Mesothelial cell of epicardium (in vitro differentiated cells): ENCODE results near the gene POLE. TPM values are rescaled to one million over a fixed set of nuclear protein-coding genes. Genes with fewer than 3 reads are reported as not detected.

Experiments used
- DNase-seq, 2 experiments: peaks; one replicate each; pipeline ENCODE4 v3.0.0; 2021; ENCODE audit warnings: low spot score in 2 of 2; ENCODE audit not compliant: unreplicated experiment in 2 of 2
- H3K27ac Mint-ChIP-seq: 2 replicates; pipeline ENCODE4 v1.8.0; 2021; ENCODE audit warnings: mixed read lengths
- H3K27me3 Mint-ChIP-seq: 2 replicates; pipeline ENCODE4 v1.8.0; 2021; ENCODE audit warnings: low read depth, mixed read lengths
- H3K36me3 Mint-ChIP-seq: 2 replicates; pipeline ENCODE4 v1.8.0; 2021; ENCODE audit warnings: mixed read lengths
- H3K4me1 Mint-ChIP-seq: 2 replicates; pipeline ENCODE4 v1.8.0; 2021; ENCODE audit warnings: mixed read lengths
- H3K4me3 Mint-ChIP-seq: 2 replicates; pipeline ENCODE4 v1.8.0; 2021; ENCODE audit warnings: mild to moderate bottlenecking, moderate library complexity, mixed read lengths
- H3K9me3 Mint-ChIP-seq: 2 replicates; pipeline ENCODE4 v1.8.0; 2021; ENCODE audit warnings: mixed read lengths
- CTCF ChIP-seq: fragments of 200-600 bp; sonication (generic); IDR thresholded peaks from one replicate; pipeline ENCODE4 v1.5.0; 2021; ENCODE audit warnings: antibody characterized with exemption; ENCODE audit not compliant: unreplicated experiment
- total RNA-seq: library from RNA; stranded (reverse); gene quantifications from 3 replicates; pipeline ENCODE4 v1.2.1, GENCODE V29; 2021

The POLE gene
- total RNA-seq, 1 donor from 2014 or later: 124 TPM

DNA sequence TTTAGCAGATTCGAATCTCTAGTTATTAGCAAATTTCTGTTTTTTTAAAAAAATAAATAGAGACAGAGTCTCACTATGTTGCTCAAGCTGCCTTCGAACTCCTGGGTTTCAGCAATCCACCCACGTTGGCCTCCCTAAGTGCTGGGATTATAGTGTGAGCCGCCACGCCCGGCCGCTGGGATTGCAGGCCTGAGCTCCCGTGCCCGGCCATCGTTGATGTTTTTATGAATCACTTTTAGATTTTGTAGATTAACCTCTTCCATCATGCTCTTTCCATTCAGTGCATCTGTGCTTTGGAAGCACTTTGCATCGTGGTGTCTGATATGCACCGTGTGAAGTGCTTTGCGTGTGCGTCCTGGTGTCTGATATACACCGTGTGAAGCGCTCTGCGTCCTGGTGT, 44.4 kb upstream of the POLE start:
- Mint-ChIP-seq H3K9me3 (no peaks in the 10 kb centered on the region), H3K4me3 (no peak overlapping the region), H3K27ac (no peak overlapping the region), H3K36me3 (peaks cover 74% of the 10 kb centered on the region), H3K4me1 (no peaks in the 10 kb centered on the region), H3K27me3 (no peaks in the 10 kb centered on the region)
- TF ChIP-seq CTCF: no peak
- DNase-seq: no peak

DNA sequence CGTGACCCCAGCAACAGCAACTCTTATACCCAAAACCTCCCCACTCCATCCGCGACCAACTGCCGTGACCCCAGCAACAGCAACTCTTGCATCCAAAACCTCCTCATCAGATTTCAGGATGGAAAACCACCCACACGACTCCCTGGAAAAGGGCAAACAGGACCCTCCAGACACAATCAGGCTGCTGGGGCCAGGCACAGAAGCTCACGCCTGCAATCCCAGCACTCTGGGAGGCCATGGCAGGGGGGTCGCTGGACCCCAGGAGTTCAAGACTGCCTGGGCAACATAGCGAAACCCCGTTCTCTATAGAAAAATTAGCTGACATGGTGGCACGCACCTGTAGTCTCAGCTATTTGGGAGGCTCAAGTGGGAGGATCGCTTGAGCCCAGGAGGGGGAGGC, 43.2 kb upstream of the POLE start:
- Mint-ChIP-seq H3K36me3 (peaks cover 76% of the 10 kb centered on the region), H3K27me3 (no peaks in the 10 kb centered on the region), H3K27ac (no peak overlapping the region), H3K9me3 (no peaks in the 10 kb centered on the region), H3K4me3 (no peak overlapping the region), H3K4me1 (no peaks in the 10 kb centered on the region)
- DNase-seq: no peak
- no peak for TF ChIP-seq CTCF

DNA sequence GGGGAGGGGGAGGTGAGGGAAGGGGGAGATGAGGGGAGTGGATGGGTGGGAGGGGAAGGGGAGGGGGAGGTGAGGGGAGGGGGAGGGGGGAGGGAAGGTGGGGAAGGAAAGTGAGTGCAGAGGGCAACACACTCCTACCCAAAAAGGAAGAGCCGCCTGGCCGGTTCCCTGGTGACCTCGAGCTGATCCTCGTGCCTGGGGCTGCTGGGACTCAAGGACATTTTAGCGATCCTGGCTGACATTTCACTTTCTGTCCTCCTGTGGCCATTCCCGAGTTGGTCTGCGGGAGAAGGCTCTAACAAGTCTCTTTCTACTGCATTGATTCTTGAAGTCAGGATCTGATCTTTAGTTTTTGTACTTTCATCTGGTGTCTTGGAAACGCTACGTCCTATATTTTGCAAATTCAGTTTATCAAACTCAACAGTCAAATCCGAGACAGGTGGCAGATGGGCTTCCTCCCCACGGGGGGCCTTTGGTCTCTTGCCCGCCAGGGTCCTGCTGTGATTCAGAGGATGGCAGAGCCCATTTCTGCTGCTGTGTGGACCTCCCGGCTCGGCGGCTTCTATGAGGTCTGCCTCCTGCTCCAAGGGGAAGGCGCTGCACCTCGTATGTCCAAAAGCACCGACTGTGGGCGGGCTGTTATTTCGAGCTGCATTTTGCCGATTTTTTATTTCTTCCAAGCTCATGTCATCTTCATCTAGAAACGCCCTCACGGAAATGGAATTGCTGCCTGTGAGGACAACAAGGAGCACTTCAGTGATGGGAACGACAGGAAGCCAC, 42.6 kb upstream of the POLE start:
- Mint-ChIP-seq H3K36me3 (peaks cover 78% of the 10 kb centered on the region), H3K4me1 (no peaks in the 10 kb centered on the region), H3K27me3 (no peaks in the 10 kb centered on the region), H3K9me3 (no peaks in the 10 kb centered on the region), H3K4me3 (no peak overlapping the region), H3K27ac (no peak overlapping the region)
- no peak for TF ChIP-seq CTCF
- no peak for DNase-seq

GRCh38 chr12:132728502-132728901, 41.4 kb upstream of the POLE start:
- Mint-ChIP-seq H3K27me3 (no peaks in the 10 kb centered on the region), H3K4me1 (no peaks in the 10 kb centered on the region), H3K9me3 (no peaks in the 10 kb centered on the region), H3K4me3 (no peak overlapping the region), H3K27ac (no peak overlapping the region), H3K36me3 (peaks cover 73% of the 10 kb centered on the region)
- TF ChIP-seq CTCF: no peak
- no peak for DNase-seq

- Mint-ChIP-seq H3K4me1 (no peaks in the 10 kb centered on the region), H3K9me3 (no peaks in the 10 kb centered on the region), H3K36me3 (peaks cover 67% of the 10 kb centered on the region), H3K27ac (no peak overlapping the region), H3K4me3 (no peak overlapping the region), H3K27me3 (no peaks in the 10 kb centered on the region)
- TF ChIP-seq CTCF: no peak
- DNase-seq: no peak
These were observed 40.1 kb upstream of the POLE start for GRCh38 chr12:132727091-132727794.
